NCI-H345 treated with DMSO at 0.1 percent for 48 hours (cell line): ENCODE data around the gene PCIF1.
"Not testable (repeated sequence)": the region's sequence is repeated elsewhere in the genome, so short reads cannot be mapped to it uniquely, and the experiment has no call there.

Source experiments
- DNase-seq: peaks from one replicate; lab custom pipeline; 2025; ENCODE audit not compliant: unreplicated experiment; lab: John Stamatoyannopoulos, UW

PCIF1 gene

GRCh38 chr20:45988830-45989229, 54.3 kb downstream of the PCIF1 start:
- DNase-seq, result not testable (repeated sequence)

DNA sequence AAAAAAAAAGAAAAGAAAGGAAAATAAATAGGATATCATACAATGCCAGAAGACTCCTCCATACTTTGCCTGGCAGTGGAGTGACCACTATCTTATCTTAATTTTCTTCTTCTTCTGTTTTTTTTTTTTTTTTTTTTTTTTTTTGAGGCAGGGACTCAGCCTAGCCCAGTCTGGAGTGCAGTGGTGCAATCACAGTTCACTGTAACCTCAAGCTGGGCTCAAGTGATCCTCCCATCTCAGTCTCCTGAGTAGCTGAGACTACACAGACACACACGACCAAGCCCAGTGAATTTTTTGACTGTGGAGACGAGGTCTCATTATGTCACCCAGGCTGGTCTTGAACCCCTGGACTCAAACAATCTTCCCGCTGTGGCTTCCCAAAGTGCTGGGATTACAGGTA, 57.1 kb downstream of the PCIF1 start:
- no peak for DNase-seq

GRCh38 chr20:45993197-45993951, 58.9 kb downstream of the PCIF1 start:
- no peak for DNase-seq

DNA sequence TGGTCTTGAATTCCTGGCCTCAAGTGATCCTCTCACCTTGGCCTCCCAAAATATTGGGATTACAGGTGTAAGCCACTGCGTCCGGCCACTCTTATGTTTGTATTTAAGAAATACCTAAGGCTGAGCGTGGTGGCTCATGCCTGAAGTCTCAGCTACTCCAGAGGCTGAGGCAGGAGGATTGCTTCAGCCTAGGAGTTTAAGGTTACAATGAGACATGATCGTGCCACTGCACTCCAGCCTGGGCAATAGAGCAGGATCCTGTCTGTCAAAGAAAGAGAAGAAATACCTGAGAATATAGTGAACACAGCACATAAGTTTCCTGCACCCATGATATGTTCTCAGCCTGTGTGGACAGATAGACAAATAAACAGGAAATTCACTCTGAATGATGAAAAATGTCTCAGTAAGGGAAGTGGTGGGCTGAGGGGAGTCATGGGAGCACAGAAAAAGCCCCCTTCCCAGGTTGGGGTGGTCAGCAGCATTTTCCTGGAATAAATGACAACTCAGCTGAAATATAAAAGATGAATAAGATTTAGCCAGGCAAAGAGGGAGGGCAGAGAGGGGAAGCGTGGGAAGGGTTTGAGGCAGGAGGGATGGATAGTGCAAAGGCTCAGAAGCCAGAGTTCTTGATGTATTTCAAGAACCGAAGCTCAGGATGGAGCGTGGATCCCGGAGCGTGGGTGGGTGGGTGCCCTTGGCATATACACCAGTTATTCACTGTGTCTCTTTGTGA, 60.4 kb downstream of the PCIF1 start:
- no peak for DNase-seq

GRCh38 chr20:45995495-45996097, 61.1 kb downstream of the PCIF1 start:
- DNase-seq, result peak; percentile 11

DNA sequence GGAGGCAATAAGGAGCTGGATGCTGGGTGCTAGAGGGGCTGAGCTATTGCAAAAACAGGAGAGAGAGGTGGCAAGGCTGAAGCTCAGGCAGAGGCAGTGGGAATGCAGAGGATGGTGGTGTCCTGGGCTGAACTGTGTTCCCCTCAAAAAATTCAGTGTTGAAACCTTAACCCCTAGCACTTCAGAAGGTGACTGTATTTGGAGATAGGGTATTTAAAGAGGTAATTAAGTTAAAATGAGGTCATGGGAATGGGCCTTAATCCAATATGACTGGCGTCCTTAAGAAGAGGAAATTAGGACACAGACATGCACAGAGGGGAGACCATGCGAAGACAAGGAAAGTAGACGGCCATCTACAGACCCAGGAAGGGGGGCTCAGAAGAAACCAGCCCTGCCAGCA, 62.7 kb downstream of the PCIF1 start:
- no peak for DNase-seq
